Glutamatergic neuron (in vitro differentiated cells): ENCODE results near the gene ESYT2. TPM values are rescaled to one million over a fixed set of nuclear protein-coding genes. Genes with fewer than 3 reads are reported as not detected.

Experiments used
- DNase-seq: peaks from one replicate; pipeline ENCODE4 v3.0.0; 2022
- H3K27ac Mint-ChIP-seq: one replicate; pipeline ENCODE4 v1.8.0; 2020; ENCODE audit warnings: mild to moderate bottlenecking, mixed read lengths, inconsistent platforms; ENCODE audit not compliant: unreplicated experiment
- H3K27me3 Mint-ChIP-seq: one replicate; pipeline ENCODE4 v1.8.0; 2020; ENCODE audit warnings: mild to moderate bottlenecking, moderate library complexity, mixed read lengths, inconsistent platforms; ENCODE audit not compliant: unreplicated experiment
- H3K36me3 Mint-ChIP-seq: one replicate; pipeline ENCODE4 v1.8.0; 2020; ENCODE audit warnings: mild to moderate bottlenecking, mixed read lengths, inconsistent platforms; ENCODE audit not compliant: unreplicated experiment
- H3K4me1 Mint-ChIP-seq: one replicate; pipeline ENCODE4 v1.8.0; 2020; ENCODE audit warnings: mild to moderate bottlenecking, low read depth, mixed read lengths, inconsistent platforms; ENCODE audit not compliant: unreplicated experiment
- H3K4me3 Mint-ChIP-seq: one replicate; pipeline ENCODE4 v1.8.0; 2020; ENCODE audit warnings: mild to moderate bottlenecking, mixed read lengths, inconsistent platforms; ENCODE audit not compliant: unreplicated experiment
- H3K9me3 Mint-ChIP-seq: one replicate; pipeline ENCODE4 v1.8.0; 2020; ENCODE audit warnings: mild to moderate bottlenecking, moderate library complexity, mixed read lengths, inconsistent platforms; ENCODE audit not compliant: unreplicated experiment
- total RNA-seq: library from RNA; stranded (reverse); fragmentation: NEBNext Ultra II Directional; extraction: Animal tissue kit (Norgen Biotek cat#: 25700); gene quantifications from one replicate; pipeline ENCODE4 v1.2.1, GENCODE V29; 2021; ENCODE audit not compliant: unreplicated experiment
- TF ChIP-seq, protein P1 (sequence below): fragments of 200-600 bp; sonication (generic); IDR thresholded peaks from one replicate; pipeline ENCODE4 v1.5.0; 2021; ENCODE audit not compliant: partially characterized antibody, unreplicated experiment

ESYT2 gene
- total RNA-seq, 1 donor from 2014 or later, result 41.9 TPM

DNA sequence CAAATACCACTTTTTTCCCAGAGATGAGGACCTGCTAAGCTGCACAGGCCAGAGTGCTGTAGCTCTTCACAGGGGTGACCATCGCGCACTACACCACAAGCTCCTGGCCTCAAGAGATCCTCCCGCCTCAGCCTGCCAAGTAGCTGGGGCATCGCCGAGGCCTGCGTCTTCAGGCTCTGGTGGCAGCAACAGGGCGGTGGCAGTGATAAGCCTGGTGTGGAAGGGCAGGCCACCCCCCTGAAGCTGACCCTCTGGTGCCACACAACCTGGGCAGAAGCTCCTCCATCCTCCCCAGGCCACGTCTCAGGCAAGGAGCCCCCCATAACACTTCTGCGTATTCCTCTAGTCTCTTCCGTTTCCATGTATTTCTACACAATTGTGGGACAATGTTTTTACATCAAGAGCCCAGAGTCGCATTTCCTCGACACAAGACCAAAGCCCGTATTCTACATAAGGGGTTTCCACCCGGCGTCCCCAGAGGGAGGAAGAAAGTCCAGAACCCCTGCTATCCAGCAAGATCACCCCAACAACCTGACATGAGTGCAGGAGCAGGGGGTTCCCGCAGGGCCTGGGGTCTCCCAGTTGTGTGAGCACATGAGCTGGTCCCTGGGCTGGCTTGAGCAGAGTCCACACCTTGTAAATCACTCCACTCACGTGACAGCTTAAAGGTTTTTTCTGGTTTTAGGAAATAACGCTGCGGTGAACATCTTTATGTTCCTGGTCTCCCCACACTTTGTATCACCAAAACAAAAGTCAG lies 87.1 kb downstream of the ESYT2 start:
- no peak overlapping the region for H3K27ac Mint-ChIP-seq
- H3K4me3 Mint-ChIP-seq, result no peak overlapping the region
- no peaks in the 10 kb centered on the region for H3K27me3 Mint-ChIP-seq
- H3K4me1 Mint-ChIP-seq, result peaks cover 3% of the 10 kb centered on the region
- H3K9me3 Mint-ChIP-seq, result no peaks in the 10 kb centered on the region
- no peak for DNase-seq
- TF ChIP-seq, protein P1, sequence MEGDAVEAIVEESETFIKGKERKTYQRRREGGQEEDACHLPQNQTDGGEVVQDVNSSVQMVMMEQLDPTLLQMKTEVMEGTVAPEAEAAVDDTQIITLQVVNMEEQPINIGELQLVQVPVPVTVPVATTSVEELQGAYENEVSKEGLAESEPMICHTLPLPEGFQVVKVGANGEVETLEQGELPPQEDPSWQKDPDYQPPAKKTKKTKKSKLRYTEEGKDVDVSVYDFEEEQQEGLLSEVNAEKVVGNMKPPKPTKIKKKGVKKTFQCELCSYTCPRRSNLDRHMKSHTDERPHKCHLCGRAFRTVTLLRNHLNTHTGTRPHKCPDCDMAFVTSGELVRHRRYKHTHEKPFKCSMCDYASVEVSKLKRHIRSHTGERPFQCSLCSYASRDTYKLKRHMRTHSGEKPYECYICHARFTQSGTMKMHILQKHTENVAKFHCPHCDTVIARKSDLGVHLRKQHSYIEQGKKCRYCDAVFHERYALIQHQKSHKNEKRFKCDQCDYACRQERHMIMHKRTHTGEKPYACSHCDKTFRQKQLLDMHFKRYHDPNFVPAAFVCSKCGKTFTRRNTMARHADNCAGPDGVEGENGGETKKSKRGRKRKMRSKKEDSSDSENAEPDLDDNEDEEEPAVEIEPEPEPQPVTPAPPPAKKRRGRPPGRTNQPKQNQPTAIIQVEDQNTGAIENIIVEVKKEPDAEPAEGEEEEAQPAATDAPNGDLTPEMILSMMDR, result no peak
- H3K36me3 Mint-ChIP-seq, result no peaks in the 10 kb centered on the region

DNA sequence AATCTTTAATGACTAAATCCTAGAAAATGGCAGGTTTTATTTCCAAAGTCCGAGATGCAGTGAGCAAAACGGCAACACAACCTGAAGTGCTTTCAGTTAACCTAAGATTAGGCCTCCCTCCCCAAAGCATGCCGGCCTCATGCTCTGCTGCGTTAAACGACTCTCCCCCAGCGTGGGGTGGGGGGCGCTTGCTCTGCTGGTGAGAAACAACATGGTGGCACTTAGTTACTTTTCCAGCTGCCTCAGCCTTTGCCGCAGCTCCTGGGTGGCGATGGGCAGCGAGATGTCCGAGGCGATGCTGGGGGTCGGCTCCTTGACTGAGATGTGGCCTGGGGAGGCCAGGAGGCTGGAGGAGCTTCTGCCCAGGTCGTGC lies 88.0 kb downstream of the ESYT2 start:
- Mint-ChIP-seq H3K9me3 (no peaks in the 10 kb centered on the region), H3K4me1 (peaks cover 3% of the 10 kb centered on the region), H3K27ac (no peak overlapping the region), H3K36me3 (no peaks in the 10 kb centered on the region), H3K4me3 (no peak overlapping the region), H3K27me3 (no peaks in the 10 kb centered on the region)
- TF ChIP-seq, protein P1, result no peak
- no peak for DNase-seq

DNA sequence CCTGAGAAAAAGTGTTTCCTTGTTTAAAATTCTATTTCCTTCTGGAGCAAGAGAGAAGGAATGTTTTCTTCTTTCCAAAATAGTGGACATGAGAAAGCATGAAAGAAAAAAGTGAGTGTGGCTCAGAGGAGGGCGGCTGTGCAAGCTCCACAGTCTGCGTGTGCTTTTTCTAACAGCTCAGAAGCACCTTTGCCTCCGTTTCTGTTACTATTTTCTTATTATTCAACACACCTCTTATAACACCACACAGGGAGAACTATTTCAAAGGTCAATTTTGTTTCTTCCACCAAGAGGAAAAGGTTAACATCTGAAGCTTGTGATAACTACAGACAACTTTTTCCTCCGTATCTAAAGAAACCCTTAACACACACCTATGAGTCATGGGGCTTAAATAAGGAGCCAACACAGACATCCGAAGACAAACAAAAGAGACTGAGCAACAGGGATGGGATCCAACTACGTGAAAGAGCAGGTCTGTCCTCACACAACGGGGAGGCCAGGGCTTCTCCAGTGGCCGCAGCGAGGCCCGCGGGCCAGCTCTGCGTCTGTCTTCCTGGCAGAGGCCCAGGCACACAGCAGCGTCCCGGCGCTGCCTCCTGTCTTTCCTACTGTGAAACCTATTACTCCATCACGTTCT lies 88.5 kb downstream of the ESYT2 start:
- no peaks in the 10 kb centered on the region for H3K36me3 Mint-ChIP-seq
- H3K27me3 Mint-ChIP-seq, result no peaks in the 10 kb centered on the region
- H3K4me1 Mint-ChIP-seq, result peaks cover 3% of the 10 kb centered on the region
- TF ChIP-seq, protein P1, result no peak
- no peak overlapping the region for H3K27ac Mint-ChIP-seq
- no peak overlapping the region for H3K4me3 Mint-ChIP-seq
- H3K9me3 Mint-ChIP-seq, result no peaks in the 10 kb centered on the region
- DNase-seq, result no peak

DNA sequence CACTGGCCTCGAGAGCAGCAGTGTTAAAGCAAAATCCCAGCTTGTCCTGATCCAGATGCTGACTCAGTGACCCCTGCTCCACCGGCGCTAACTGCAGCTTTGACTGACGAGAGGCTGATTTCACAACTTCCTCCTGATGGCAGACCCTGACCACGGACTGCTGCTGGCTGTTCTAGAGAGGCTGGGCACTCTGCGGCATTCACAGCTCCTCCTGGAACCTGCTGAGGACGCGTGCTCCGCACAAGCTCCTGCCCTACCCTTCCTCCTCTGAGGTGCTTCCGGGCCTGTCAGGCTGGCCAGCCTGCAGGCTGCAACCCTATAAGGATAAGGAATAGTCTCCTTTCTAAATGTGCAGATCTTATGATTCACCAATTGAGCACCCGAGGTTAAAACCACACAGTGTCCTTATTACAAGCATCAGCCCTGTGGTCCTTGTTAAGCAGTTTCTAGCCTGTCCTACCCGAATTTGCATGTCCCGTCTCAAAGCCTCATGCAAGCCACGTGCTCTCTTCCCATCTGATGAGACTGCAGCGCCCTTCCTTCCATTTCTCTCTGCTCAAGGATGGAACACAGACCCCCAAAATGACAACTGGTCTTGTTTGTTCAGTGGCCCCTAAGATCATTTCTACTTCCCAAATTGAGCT lies 89.2 kb downstream of the ESYT2 start:
- Mint-ChIP-seq H3K4me3 (no peak overlapping the region), H3K27me3 (no peaks in the 10 kb centered on the region), H3K27ac (no peak overlapping the region), H3K9me3 (no peaks in the 10 kb centered on the region), H3K36me3 (peaks cover 2% of the 10 kb centered on the region), H3K4me1 (peaks cover 3% of the 10 kb centered on the region)
- TF ChIP-seq, protein P1, result no peak
- DNase-seq, result no peak

DNA sequence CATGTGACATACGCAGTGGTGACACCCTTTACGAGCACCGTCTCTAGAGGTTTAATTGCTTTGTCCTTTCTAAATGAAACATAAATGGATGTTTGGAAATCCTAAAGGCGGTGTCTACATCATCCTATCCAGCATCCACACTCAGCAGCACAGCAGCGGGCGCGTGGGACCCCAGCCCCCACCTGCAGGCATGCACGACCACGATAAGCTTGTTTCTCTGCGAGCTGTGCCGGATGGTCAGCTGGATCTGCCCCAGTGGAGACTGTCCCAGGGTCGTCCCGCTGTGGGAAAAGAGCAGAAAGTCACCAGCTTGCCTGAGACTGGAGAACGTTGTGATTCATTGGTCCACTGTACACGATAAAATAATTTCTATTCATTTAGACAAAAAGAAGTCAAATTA lies 90.5 kb downstream of the ESYT2 start:
- H3K36me3 Mint-ChIP-seq, result peaks cover 8% of the 10 kb centered on the region
- peaks cover 3% of the 10 kb centered on the region for H3K4me1 Mint-ChIP-seq
- no peak overlapping the region for H3K4me3 Mint-ChIP-seq
- H3K27me3 Mint-ChIP-seq, result no peaks in the 10 kb centered on the region
- no peak overlapping the region for H3K27ac Mint-ChIP-seq
- TF ChIP-seq, protein P1, result no peak
- no peaks in the 10 kb centered on the region for H3K9me3 Mint-ChIP-seq
- DNase-seq, result no peak
